Pons (tissue), 1 donor: ENCODE measurements around the gene TMEM108.
A peak's percentile ranks its signal among the peaks of the same experiment; 100 is the strongest.
"Not testable (repeated sequence)": the region's sequence is repeated elsewhere in the genome, so short reads cannot be mapped to it uniquely, and the experiment has no call there.

ENCODE experiments used
- DNase-seq: peaks from one replicate; pipeline ENCODE4 v3.0.0-alpha.2; 2016; ENCODE audit warnings: low spot score

The TMEM108 gene

DNA sequence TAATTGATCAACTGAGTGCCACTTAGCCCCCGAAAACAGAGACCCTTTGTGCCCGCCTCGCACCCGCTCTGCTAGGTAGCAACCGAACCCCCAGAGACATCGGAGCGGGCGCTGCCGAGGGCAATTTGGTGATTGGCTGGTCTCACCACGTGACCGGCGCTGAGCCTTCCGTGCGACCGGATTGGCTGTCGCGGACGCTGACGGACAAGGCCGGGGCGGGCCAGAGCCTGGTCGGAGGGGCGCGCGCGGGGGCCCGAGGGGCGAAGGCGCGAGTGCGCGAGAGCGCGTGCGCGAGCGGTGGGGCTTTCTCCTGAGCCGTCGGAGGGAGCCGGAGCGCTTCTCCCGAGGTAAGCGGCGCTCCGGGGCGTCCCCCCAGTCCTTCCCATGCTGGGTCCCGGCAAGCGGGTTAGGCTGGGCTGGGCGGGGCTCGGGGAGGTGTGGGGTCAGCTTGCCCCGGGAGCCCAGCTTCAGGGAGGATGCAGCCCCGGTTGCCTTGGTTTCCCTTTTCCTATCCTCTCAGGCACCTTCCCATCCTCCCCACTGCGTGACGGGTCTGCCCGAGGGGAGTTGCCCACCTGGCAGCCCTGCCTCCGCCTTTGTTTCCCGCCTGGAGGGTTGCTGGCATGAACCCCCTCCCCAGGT, at the start of gene TMEM108:
TSS of gene TMEM108 (plus strand) at position 303 of the 642 bp plus-strand sequence.
- peak; percentile 87 for DNase-seq

- no peak for DNase-seq
These were observed 42.2 kb upstream of the TMEM108 start for GRCh38 chr3:132995971-132996370.

DNA sequence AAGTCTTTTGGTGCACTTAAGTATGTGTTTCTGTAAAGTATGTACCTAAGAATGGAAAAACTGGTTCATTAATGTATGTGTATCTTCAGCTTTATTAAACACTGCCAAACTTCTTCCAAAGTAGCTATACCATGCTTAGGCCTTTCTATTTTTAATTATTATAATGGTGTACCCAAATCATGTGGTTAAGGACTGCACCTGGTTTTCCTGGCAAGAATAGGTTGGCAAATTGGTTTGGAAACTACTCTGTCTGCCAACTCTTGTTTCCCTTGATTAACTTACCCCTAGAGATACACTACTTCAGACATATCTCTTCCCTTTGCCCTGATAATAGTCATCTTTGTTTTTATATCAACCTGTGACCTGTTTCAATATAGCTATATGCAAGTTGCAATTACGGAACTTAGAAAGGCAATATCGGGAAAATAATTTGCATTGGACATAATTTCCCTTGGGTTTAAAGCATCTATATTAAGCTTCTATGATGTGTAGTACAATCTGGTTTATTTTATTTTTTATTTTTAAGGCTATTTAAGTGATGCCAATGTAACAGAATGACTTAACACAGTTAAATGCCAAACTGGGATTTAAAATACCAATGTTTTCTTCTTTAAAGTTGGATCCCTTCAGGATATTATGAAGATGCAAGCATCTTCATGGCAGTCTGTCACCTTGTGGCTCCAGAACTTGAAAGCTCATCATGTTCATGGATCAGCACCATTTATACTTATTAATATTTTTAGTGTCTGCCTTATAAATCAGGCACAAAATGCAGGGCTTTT, 40.6 kb upstream of the TMEM108 start:
- no peak for DNase-seq

- not testable (repeated sequence) for DNase-seq
These were observed 33.2 kb upstream of the TMEM108 start for GRCh38 chr3:133005032-133005431.

DNA sequence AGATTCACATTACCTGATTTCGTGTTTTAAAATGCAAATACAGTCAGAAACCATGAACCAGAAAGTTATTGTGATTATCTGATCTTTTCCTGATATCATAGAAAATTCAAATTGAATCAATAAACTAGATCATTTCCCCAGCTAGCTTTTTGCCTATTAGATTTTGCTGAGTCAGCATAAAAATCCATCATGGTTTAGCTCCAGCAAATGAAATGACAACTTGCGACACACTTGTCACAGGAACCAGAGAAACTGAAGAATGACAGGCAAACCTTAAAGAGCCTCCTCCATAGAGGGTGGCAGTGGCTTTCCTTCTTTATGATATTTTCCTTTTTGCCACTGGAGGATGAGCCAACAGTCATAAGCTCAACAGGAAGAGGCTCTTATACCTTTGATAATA, 30.6 kb upstream of the TMEM108 start:
- no peak for DNase-seq

- DNase-seq = no peak
These were observed 23.9 kb upstream of the TMEM108 start for GRCh38 chr3:133014325-133014724.

GRCh38 chr3:133015573-133015972, 22.6 kb upstream of the TMEM108 start:
- DNase-seq = not testable (repeated sequence)

GRCh38 chr3:133016838-133017309, 21.3 kb upstream of the TMEM108 start:
- no peak for DNase-seq

- no peak for DNase-seq
These were observed 19.3 kb upstream of the TMEM108 start for GRCh38 chr3:133018921-133019320.

GRCh38 chr3:133021206-133021605, 17.0 kb upstream of the TMEM108 start:
- DNase-seq = no peak

DNA sequence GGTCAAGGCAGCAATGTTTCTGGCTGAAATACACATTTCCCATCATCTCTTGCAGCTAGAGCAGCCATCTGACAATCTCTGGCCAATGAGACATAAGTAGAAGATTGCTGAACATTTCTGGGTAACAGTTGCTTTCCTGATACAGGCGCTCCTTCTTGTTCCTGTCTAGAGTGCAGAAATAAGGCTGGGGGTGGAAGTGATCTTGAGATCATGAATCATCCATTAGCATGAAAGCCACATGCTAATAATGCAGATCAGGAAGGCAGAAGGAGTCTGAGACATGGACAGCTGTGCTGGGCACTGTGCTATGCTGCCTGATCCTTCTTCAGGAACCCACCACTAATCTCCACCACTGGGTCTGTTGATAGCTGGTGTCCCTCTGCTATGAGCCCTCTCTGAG, 14.8 kb upstream of the TMEM108 start:
- no peak for DNase-seq

GRCh38 chr3:133025546-133025945, 12.6 kb upstream of the TMEM108 start:
- no peak for DNase-seq

- DNase-seq = no peak
These were observed 5.9 kb upstream of the TMEM108 start for GRCh38 chr3:133032301-133032700.

DNA sequence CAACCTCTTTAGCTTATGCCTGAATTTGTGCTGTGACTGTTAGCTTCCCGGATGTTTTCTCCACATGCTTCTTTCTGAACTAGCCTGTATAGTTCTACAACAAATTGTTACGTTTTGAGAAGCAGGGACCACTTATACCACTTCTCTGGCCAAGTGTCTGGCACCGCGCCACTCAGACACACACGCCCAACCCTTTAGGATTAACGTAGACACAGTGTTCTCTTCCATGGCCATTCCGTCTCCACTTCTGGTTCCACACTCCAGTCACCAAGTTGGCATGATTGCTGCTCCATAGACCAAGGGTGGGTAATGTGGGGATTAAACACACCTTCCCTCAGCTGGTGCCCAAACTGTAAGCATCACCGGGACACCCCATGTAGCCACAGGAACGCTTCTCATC, 755 bp upstream of the TMEM108 start:
- no peak for DNase-seq

DNA sequence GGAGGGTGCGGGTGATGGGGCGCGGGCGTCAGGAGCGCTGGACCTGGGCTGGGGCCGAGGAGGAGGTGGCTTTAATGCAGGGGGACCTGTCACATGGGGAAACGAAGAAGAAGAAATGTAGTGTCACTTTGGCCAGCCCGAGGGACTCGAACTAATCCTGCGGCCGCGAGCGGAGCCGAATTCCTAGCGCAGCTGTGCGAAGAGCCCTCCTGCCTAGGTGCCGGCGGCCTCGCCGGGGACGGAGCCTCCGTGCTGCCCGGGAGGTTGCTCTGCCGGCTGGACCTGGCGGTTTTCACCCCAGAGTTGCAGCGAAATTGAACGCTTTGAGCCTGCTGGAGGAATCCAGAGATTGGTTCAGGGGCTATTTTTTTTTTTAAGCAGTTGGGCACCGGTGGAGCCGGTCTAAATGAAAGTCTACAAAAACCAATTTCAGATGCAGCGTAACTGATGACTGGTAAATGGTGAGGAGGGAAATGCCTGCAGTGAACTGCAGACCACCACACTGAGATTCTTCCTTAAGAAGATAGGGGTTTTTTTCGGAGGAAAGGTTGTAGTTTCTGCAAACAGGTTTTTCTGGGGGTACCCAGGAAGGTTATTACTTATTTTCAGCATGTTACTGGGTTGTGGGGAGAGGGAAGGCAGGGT, 662 bp downstream of the TMEM108 start:
- peak; percentile 2 for DNase-seq

DNA sequence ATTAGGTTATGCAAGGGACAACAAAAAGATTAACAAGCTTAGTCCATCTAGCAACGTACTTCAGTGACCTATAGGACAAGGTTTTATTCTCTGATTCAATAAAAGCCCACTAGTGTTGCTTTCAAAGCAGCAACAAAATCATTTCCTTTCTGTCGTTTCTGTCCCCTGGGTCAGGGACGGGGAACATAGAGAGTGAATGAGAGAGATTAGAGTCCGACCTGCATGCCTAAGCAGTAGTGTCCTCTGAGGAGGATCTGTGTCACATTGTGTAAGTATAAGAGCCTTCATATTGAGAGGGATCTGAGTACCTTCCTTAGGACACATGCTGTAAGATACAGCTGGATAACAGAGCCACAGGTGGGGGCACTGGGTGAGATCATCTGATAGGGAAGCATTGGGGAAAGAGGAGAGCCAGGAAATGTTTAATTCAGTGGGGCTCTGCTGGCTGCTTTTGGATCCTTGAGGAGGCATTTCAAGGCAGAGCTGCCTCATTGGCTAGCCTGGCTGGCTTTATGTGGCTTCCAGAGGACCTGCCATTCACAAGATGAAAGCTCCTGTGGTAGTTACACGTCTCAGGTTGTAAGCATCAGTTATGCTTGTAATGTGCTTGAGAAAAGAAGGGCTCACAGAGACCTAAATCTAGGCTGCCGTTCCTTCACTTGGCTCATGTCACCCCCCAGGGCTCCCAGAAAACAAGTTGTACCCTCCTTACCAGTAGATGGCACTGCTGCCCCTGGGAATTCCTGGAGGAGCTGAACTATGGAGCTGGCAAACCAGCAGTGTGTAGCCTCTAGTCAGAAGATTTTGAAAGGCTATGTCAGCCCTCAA, 2.7 kb downstream of the TMEM108 start:
- DNase-seq = peak; percentile 94

- no peak for DNase-seq
These were observed 3.3 kb downstream of the TMEM108 start for GRCh38 chr3:133041524-133041829.

- peak; percentile 6 for DNase-seq
These were observed 4.6 kb downstream of the TMEM108 start for GRCh38 chr3:133042778-133043177.

- no peak for DNase-seq
These were observed 9.8 kb downstream of the TMEM108 start for GRCh38 chr3:133047980-133048379.

DNA sequence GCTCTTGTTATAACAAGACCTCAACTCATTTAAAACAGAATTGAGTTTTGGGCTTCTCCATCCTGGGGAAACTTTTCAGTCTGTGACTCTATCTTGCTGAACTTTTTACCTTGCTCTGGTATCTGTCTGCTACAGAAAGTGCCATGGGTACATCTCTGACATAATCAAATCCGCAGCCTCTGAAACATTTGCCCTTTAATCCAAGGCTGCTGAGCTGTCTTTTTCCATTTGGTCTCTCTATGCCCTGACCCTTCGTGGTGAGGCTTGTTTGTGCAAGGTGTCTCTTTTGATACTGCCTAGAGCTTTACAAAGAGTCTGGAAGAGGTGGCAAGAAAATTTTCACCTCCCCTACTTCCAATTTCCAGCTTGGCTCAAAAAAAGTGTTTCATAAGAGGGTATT, 11.3 kb downstream of the TMEM108 start:
- no peak for DNase-seq

GRCh38 chr3:133050891-133051290, 12.7 kb downstream of the TMEM108 start:
- DNase-seq = no peak

DNA sequence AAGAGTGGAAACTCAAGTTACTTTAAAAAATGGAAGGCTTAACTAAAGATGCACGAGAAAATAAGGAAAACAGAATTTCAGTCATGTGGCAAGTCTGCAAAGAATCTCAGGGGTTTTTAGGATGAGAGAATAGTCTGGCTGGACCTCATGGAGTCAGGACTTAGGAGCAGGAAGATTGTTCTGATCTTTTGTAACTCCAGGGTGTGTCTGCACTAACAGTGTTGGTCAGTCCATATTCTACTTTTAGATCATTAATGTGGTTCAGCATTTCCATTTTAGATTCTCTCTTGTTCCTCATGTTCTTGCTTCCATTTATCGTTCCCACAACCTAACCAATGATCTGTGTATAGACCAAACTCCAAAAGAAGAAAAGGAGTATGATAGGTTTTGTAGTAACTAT, 15.3 kb downstream of the TMEM108 start:
- DNase-seq = no peak
